Subcutaneous abdominal adipose tissue (tissue), 5 donors: ENCODE measurements around the gene GAS6.

Experiments used
- H3K27ac ChIP-seq: one replicate; pipeline ENCODE4 v1.7.0; 2013; ENCODE audit warnings: low read depth, mild to moderate bottlenecking, inconsistent platforms, low read length, moderate library complexity
- H3K27me3 ChIP-seq, 5 donors: one replicate each; pipeline ENCODE4 v1.7.0; 2013; ENCODE audit warnings: low read length in 5 of 5, inconsistent platforms in 1 of 5; ENCODE audit not compliant: control insufficient read depth in 5 of 5, insufficient read depth in 4 of 5
- H3K36me3 ChIP-seq, 5 donors: one replicate each; pipeline ENCODE4 v1.7.0; 2013; ENCODE audit warnings: low read length in 5 of 5; ENCODE audit not compliant: control insufficient read depth in 5 of 5, insufficient read depth in 5 of 5
- H3K4me1 ChIP-seq, 5 donors: one replicate each; pipeline ENCODE4 v1.7.0; 2013; ENCODE audit warnings: low read length in 5 of 5, mild to moderate bottlenecking in 3 of 5, moderate library complexity in 1 of 5; ENCODE audit not compliant: control insufficient read depth in 5 of 5, insufficient read depth in 5 of 5
- H3K4me3 ChIP-seq, 5 donors: one replicate each; pipeline ENCODE4 v1.7.0; 2013; ENCODE audit warnings: low read length in 5 of 5, low read depth in 1 of 5
- H3K9ac ChIP-seq, 5 donors: one replicate each; pipeline ENCODE4 v1.7.0; 2013; ENCODE audit warnings: low read length in 5 of 5, mild to moderate bottlenecking in 4 of 5, moderate library complexity in 3 of 5
- H3K9me3 ChIP-seq, 5 donors: one replicate each; pipeline ENCODE4 v1.7.0; 2013; ENCODE audit warnings: low read length in 5 of 5; ENCODE audit not compliant: control insufficient read depth in 5 of 5
- donor health status: healthy.
- donor health status: healthy.
- donor health status: healthy.
- donor health status: healthy.
- donor health status: healthy.

GAS6 gene

DNA sequence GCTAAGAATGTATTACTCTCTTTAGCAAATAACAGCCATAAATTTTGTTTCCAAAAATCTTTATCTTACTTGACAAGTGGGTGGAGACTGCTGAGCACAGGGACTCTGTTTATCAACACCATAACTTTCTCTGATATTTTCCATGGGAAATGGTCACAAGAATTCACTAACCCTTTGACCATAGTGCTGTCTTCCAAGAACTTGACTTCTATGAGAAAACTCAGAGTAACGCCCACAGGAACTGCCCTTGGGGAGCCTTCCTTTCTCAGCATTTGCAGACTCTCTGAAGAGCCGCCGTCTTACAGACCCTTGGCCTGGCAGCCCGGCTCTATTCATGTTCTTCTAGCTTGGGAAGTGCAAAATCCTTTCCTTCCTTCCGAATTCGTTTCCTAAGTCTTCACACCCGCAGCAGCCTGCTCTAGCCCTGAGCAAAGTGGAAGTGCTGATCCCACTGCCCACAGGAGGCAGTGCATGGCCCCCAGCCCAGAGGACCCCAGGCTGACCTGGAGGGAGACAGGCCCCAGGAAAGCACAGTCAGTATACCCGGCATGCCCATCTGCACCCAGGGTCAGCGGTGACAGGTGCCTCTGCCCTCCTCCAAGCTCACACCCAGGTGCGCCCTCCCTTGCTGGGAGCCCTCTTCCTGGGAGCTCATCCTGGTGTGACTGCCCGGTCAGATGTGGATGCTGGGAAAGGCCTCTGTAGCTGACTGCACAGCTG, 10.2 kb downstream of the GAS6 start:
- peaks cover 28 to 56% (median 48%) of the 10 kb centered on the region in 5 donors for H3K4me1 ChIP-seq
- H3K27ac ChIP-seq: peak overlapping the region; percentile 41

GRCh38 chr13:113852536-113853517, 11.0 kb downstream of the GAS6 start:
- no peaks in the 10 kb centered on the region for H3K27me3 ChIP-seq
- H3K9ac ChIP-seq: peak overlapping the region in 1 of 5 donors; percentile 35
- H3K27ac ChIP-seq: peak overlapping the region; percentile 41
- H3K36me3 ChIP-seq: peaks cover 0 to 6% (median 0%) of the 10 kb centered on the region in 5 donors
- H3K4me1 ChIP-seq: peaks cover 28 to 64% (median 48%) of the 10 kb centered on the region in 5 donors
- no peaks in the 10 kb centered on the region for H3K9me3 ChIP-seq
- H3K4me3 ChIP-seq: no peak overlapping the region

More for the DNA sequence above, 10.2 kb downstream of the GAS6 start:
- H3K9me3 ChIP-seq: no peaks in the 10 kb centered on the region
- peaks cover 0 to 14% (median 0%) of the 10 kb centered on the region in 5 donors for H3K36me3 ChIP-seq
- peak overlapping the region in 3 of 5 donors; percentile 18 to 22 (median 20) for H3K4me3 ChIP-seq
- peak overlapping the region in 1 of 5 donors; percentile 35 for H3K9ac ChIP-seq
- H3K27me3 ChIP-seq: no peaks in the 10 kb centered on the region

DNA sequence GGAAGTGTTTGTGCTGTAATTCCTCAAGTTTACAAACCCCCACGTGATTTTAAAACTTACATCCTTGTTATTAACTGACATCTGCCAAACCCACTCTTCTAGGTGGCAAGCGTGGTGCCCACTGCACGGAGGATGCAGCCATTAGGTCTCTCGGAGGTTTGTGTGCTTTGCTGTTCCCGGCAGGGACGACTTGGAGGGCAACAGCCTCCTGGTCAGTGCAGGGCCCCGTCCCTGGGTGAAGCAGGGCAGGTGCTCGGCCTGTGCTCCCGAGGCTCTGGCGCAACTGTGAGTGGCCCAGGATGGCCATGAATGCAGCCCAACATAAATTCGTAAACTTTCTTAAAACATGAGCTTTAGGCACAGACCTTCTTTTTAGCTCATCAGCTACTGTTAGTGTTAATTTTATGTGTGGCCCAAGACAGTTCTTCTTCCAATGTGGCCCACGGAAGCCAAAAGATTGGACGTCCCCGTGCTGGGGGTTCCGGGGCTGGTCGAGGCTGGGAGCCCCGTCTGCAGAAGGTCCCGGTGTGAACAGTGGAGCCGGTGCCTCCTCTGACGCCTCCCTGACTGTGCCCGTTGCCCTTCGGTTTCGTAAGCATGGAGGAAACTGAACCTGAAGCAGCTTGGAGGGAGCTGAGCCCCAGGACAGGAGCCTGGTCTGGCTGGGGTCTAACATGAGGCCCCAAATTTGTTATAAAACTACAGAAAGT, 11.9 kb downstream of the GAS6 start:
- Histone ChIP-seq H3K27me3 (no peaks in the 10 kb centered on the region), H3K9ac (no peak overlapping the region), H3K4me1 (peaks cover 28 to 61% (median 47%) of the 10 kb centered on the region in 5 donors), H3K36me3 (peaks cover 0 to 9% (median under 1%) of the 10 kb centered on the region in 5 donors), H3K27ac (no peak overlapping the region), H3K4me3 (no peak overlapping the region), H3K9me3 (no peaks in the 10 kb centered on the region)

- Histone ChIP-seq H3K9me3 (no peaks in the 10 kb centered on the region), H3K4me1 (peaks cover 24 to 56% (median 42%) of the 10 kb centered on the region in 5 donors), H3K27me3 (no peaks in the 10 kb centered on the region), H3K27ac (no peak overlapping the region), H3K36me3 (peaks cover 0 to 14% (median 6%) of the 10 kb centered on the region in 5 donors), H3K9ac (no peak overlapping the region), H3K4me3 (no peak overlapping the region)
Observed at GRCh38 chr13:113851480-113851803, 12.4 kb downstream of the GAS6 start.

DNA sequence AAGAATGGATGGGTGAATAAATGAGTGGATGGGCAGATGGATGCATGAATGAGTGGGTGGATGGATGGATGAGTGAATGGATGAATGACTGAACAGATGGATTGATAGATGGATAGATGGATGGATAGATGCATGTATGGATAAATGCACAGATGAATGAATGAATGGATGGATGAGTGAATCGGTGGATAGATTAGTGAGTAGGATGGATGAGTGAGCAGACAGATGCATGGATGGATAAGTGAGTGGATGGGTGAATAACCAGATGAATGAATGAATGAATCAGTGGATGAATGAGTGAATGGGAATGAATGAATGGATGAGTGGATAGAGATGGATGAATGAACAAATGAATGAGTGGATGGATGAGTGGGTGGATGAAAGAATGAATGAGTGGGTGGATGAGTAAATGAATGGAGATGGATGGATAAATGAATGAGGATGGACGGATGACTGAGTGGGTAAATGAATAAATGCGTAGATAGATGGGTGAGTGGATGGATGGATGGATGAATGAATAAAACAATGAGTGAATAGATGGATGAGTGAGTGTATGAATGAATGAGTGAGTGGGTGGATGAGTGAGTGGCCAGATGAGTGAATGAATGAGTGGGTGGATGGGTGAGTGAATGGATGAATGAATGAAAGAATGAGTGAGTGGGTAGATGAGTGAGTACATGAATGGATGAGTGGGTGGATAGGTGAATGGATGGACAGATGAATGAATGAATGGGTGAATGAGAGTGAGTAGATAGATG, 13.0 kb downstream of the GAS6 start:
- Histone ChIP-seq H3K9ac (no peak overlapping the region), H3K4me1 (peaks cover 21 to 50% (median 37%) of the 10 kb centered on the region in 5 donors)

GRCh38 chr13:113849981-113850721, 13.7 kb downstream of the GAS6 start:
- Histone ChIP-seq H3K27me3 (no peaks in the 10 kb centered on the region), H3K27ac (no peak overlapping the region), H3K9ac (no peak overlapping the region), H3K4me1 (peaks cover 21 to 43% (median 30%) of the 10 kb centered on the region in 5 donors), H3K4me3 (no peak overlapping the region), H3K9me3 (no peaks in the 10 kb centered on the region), H3K36me3 (peaks cover 0 to 24% (median 13%) of the 10 kb centered on the region in 5 donors)

More for the DNA sequence above, 13.0 kb downstream of the GAS6 start:
- no peaks in the 10 kb centered on the region for H3K9me3 ChIP-seq
- no peak overlapping the region for H3K4me3 ChIP-seq
- H3K27me3 ChIP-seq: no peaks in the 10 kb centered on the region
- H3K27ac ChIP-seq: no peak overlapping the region
- peaks cover 0 to 19% (median 10%) of the 10 kb centered on the region in 5 donors for H3K36me3 ChIP-seq

- peaks cover 15 to 43% (median 24%) of the 10 kb centered on the region in 5 donors for H3K4me1 ChIP-seq
- H3K27me3 ChIP-seq: no peaks in the 10 kb centered on the region
- no peaks in the 10 kb centered on the region for H3K9me3 ChIP-seq
- H3K4me3 ChIP-seq: no peak overlapping the region
- H3K27ac ChIP-seq: no peak overlapping the region
- H3K9ac ChIP-seq: no peak overlapping the region
- peaks cover 0 to 30% (median 13%) of the 10 kb centered on the region in 5 donors for H3K36me3 ChIP-seq
Observed at GRCh38 chr13:113849546-113849945, 14.3 kb downstream of the GAS6 start.

GRCh38 chr13:113848431-113849260, 15.2 kb downstream of the GAS6 start:
- Histone ChIP-seq H3K27ac (no peak overlapping the region), H3K9ac (no peak overlapping the region), H3K36me3 (peaks cover 0 to 38% (median 13%) of the 10 kb centered on the region in 5 donors), H3K27me3 (no peaks in the 10 kb centered on the region), H3K4me1 (peaks cover 11 to 42% (median 15%) of the 10 kb centered on the region in 5 donors), H3K4me3 (no peak overlapping the region), H3K9me3 (no peaks in the 10 kb centered on the region)
